NCI-H345 treated with DMSO at 0.1 percent for 48 hours (cell line): ENCODE data around the gene HLA-DRB1.
"Not testable (repeated sequence)": the region's sequence is repeated elsewhere in the genome, so short reads cannot be mapped to it uniquely, and the experiment has no call there.

Source experiments
- DNase-seq: peaks from one replicate; lab custom pipeline; 2025; ENCODE audit not compliant: unreplicated experiment; lab: John Stamatoyannopoulos, UW

The HLA-DRB1 gene

GRCh38 chr6:32562940-32563339 is 26.7 kb downstream of the HLA-DRB1 start:
- no peak for DNase-seq

- no peak for DNase-seq
Measured at GRCh38 chr6:32559747-32560146, 29.9 kb downstream of the HLA-DRB1 start.

GRCh38 chr6:32558426-32559057 is 31.1 kb downstream of the HLA-DRB1 start:
- DNase-seq, result no peak

DNA sequence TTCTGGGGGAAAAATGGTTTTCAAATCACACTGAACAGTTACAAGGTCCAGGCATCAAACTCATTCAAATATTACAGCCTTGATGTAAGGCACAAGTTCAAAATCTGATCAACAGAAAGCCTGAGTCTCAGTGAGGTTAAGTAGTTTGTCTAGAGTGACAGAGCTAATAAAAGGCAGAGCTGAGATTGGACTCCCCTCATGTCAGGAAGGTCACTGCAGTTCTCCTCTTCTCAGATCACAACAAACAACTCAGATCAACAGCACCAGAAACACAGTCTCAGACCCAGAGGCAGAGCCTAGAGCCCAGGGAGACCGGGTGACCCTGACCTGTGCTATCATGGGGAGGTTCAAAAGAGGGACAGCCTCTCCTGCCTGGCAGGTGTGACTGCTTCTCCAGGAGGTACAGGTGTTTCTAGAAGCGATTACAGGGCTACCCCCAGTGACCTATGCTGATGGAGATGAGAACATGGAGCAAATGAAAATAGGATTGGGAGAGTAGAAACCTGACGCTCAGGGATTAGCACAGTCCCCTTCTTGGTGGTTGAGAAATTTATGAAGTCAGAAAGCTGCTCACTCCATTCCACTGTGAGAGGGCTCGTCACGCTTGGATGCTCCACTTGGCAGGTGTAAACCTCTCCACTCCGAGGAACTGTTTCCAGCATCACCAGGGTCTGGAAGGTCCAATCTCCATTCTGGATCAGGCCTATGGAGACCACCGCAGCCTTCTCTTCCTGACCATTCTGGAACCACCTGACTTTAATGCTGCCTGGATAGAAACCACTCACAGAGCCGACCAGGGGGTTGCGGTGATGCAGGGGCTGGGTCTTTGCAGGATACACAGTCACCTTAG is 35.3 kb downstream of the HLA-DRB1 start:
- no peak for DNase-seq

- DNase-seq, result no peak
Measured at GRCh38 chr6:32553037-32553742, 36.5 kb downstream of the HLA-DRB1 start.

DNA sequence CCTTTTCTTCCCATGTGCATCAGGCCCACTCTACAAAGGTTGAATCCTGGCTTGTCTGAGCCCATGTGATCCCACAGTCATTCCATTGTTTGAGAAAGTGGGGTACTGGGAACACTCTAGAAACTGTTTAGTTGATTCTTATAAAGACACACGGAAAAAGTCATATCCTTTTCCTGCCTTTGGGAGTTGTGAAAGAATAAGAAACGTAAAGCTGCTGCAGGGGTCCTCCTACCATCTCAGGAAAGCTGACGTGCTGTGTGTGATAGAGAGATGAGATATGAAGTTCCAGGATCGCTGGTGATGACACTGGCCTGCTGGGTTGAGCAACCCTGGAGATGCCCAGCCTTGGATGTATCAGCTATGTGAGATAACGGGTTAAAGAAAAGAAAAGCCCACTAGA is 38.2 kb downstream of the HLA-DRB1 start:
- no peak for DNase-seq

DNA sequence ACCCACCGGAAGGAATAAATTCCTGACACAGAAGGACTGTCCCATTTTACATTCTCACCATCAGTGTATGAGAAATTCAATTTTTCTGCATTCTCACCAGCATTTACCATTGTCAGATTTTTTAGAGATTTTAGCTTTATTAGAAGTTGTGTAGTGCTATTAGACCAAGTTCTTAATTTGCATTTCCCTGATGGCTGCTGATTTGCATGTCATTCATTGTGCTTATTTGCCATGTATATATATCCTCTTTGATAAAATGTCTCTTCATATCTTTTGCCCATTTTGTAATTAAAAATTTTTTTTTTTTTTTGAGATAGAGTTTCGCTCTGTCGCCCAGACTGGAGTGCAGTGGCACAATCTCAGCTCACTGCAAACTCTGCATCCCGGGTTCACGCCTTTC is 49.8 kb downstream of the HLA-DRB1 start:
- no peak for DNase-seq

DNA sequence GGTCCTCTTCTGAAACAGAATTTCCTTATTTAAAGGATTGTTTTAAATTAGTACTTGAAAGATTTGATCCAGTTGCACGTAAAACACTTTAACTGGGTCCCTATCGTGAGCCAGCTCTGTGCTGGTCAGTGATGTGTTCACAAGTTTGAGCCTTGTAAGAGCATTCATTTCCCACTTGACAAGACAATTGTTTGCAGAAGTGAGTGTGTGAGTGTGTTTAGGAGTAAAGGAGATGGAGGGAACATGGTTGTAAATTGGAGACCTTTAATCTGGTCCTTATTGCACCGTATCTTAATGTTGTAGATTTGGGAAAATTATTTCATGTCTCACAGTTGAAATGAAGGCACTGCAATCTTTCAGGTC is 59.2 kb downstream of the HLA-DRB1 start:
- DNase-seq, result not testable (repeated sequence)

DNA sequence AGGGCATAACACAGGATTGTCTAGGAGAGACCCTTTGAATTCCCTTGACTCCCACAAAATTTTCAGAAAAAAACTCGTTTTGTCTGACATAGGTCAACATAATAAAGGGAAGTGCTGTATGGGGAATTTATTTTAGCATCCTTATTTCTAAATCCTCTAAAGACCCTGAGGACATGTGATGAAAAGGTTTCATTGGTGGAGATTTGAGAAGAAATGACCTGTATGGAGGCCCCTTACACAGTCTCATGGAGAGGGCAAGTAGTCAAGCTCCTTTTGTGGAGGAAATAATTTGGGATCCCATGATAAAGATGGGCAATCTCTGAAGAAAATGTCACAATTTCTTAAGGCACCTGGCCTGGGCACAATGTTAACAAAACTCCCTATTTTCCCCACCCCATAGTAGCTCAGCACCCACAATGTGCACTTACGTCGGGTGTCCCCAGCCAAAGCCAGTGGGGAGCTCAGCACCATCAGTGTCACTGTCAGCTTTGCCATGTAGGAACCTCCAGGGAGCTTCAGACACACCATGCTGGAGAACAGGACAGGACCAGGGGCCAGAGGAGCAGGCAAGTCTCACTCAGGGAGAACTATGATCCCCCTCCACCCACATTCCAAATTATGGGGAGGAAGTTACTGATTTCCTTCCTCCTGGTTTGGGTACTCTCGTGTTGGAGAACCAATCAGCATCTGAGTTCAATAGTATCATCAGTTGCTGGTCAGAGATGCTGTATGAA is 59.8 kb downstream of the HLA-DRB1 start, which contains the start of gene HLA-DRB5:
Gene HLA-DRB5, minus strand, starts transcription at position 591 of the 734 bp plus-strand sequence. Its CDS starts 63 bp downstream, at position 528.
- no peak for DNase-seq
